ENCODE data around the gene RGL1.

DNA sequence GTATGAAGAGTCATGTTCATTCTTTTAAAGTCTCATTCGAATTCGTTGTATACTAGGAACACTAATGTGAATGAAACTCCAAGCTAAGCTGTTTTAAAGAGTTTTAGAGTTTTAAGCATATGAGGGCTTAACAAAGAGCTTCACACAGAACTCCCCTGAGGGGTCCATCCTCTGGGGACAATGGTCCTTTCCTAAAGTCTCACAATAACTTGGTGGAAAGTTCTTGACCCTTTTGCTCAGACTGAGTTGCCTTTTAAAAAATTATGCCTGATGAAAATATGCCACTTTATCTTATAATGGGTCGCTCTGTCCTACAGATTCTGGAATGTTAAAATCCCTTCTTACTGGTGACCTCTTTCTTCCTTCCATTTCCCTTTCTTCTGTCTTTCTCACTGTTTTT is 64.3 kb downstream of the RGL1 start:
- TF ChIP-seq, protein P1, sequence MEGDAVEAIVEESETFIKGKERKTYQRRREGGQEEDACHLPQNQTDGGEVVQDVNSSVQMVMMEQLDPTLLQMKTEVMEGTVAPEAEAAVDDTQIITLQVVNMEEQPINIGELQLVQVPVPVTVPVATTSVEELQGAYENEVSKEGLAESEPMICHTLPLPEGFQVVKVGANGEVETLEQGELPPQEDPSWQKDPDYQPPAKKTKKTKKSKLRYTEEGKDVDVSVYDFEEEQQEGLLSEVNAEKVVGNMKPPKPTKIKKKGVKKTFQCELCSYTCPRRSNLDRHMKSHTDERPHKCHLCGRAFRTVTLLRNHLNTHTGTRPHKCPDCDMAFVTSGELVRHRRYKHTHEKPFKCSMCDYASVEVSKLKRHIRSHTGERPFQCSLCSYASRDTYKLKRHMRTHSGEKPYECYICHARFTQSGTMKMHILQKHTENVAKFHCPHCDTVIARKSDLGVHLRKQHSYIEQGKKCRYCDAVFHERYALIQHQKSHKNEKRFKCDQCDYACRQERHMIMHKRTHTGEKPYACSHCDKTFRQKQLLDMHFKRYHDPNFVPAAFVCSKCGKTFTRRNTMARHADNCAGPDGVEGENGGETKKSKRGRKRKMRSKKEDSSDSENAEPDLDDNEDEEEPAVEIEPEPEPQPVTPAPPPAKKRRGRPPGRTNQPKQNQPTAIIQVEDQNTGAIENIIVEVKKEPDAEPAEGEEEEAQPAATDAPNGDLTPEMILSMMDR (conservative IDR thresholded peaks at IDR 0.05): no peak
- no peak for TF ChIP-seq ZFX (IDR thresholded peaks at IDR 0.05)
